NB4 (cell line): ENCODE results near the gene BARD1.

Experiments
- POLR2A ChIP-seq: IDR thresholded peaks from 2 replicates; pipeline ENCODE4 v1.6.1; 2011; ENCODE audit warnings: mild to moderate bottlenecking; ENCODE audit not compliant: insufficient read length; ENCODE audit errors: extremely low read depth
- TF ChIP-seq, protein P1 (sequence below): IDR thresholded peaks from one replicate; pipeline ENCODE4 v1.5.1; 2012; ENCODE audit warnings: low read depth, low read length

DNA sequence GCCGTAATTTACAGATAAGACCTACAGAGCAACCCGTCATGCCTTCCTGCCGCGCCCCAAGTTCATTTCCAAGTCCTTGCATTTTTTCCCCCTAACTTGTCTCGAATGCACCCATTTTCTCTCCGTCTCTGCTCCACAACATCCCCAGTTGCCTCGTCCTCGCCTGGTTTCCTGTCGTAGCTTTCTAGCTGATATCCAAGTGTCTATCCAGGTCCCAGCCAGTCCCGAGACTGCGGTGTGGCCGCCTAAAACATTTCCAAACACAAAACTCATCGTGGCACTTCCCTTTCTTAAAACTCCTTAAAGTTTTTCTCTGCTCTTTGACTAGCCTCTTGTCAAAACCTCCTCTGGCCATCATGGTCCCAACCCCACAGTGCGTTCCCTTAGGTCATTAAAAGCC is 1.2 kb upstream of the BARD1 start:
- TF ChIP-seq POLR2A = no peak
- TF ChIP-seq, protein P1, sequence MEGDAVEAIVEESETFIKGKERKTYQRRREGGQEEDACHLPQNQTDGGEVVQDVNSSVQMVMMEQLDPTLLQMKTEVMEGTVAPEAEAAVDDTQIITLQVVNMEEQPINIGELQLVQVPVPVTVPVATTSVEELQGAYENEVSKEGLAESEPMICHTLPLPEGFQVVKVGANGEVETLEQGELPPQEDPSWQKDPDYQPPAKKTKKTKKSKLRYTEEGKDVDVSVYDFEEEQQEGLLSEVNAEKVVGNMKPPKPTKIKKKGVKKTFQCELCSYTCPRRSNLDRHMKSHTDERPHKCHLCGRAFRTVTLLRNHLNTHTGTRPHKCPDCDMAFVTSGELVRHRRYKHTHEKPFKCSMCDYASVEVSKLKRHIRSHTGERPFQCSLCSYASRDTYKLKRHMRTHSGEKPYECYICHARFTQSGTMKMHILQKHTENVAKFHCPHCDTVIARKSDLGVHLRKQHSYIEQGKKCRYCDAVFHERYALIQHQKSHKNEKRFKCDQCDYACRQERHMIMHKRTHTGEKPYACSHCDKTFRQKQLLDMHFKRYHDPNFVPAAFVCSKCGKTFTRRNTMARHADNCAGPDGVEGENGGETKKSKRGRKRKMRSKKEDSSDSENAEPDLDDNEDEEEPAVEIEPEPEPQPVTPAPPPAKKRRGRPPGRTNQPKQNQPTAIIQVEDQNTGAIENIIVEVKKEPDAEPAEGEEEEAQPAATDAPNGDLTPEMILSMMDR = no peak
